CD14-positive monocyte (primary cell): ENCODE measurements around the gene NCR3LG1. TPM values are rescaled to one million over a fixed set of nuclear protein-coding genes. Genes with fewer than 3 reads are reported as not detected.

Experiments
- DNase-seq, 3 donors: peaks; one replicate each; pipeline ENCODE4 v3.0.0-alpha.2; 2011 to 2022
- H2AFZ ChIP-seq: 2 replicates; pipeline ENCODE4 v1.6.0; 2012; ENCODE audit warnings: mild to moderate bottlenecking, low read depth, low read length, inconsistent platforms; ENCODE audit not compliant: insufficient read depth, poor library complexity, severe bottlenecking
- H3K27ac ChIP-seq, 2 donors: 1 replicate in 1 of 2; 2 replicates in 1 of 2; pipeline ENCODE4 v1.5.1; 2012 to 2013; ENCODE audit warnings: low read length in 2 of 2, control low read depth in 1 of 2, inconsistent platforms in 1 of 2, low read depth in 1 of 2, mild to moderate bottlenecking in 1 of 2
- H3K27me3 ChIP-seq, 2 donors: one replicate each; pipeline versions ENCODE4 v1.6.0 to v1.6.1; 2011 to 2013; ENCODE audit warnings: low read length in 2 of 2; ENCODE audit not compliant: control insufficient read depth in 2 of 2, insufficient read depth in 2 of 2
- H3K36me3 ChIP-seq, 2 donors: replicated peaks in 1 of 2; 1 replicate in 1 of 2; 2 replicates in 1 of 2; pipeline versions ENCODE4 v1.5.1 to v1.6.1; 2012 to 2013; ENCODE audit warnings: low read length in 2 of 2, control low read depth in 1 of 2, inconsistent platforms in 1 of 2, mild to moderate bottlenecking in 1 of 2; ENCODE audit not compliant: insufficient read depth in 2 of 2, control insufficient read depth in 1 of 2
- H3K4me1 ChIP-seq, 2 donors: 1 replicate in 1 of 2; 2 replicates in 1 of 2; pipeline versions ENCODE4 v1.5.1 to v1.6.1; 2012 to 2013; ENCODE audit warnings: low read length in 2 of 2, control low read depth in 1 of 2, inconsistent platforms in 1 of 2, mild to moderate bottlenecking in 1 of 2, moderate library complexity in 1 of 2; ENCODE audit not compliant: insufficient read depth in 2 of 2, control insufficient read depth in 1 of 2
- H3K4me2 ChIP-seq: replicated peaks from 2 replicates; pipeline ENCODE3; 2012; ENCODE audit warnings: low read length, moderate library complexity, mild to moderate bottlenecking; ENCODE audit not compliant: poor library complexity, severe bottlenecking; ENCODE audit errors: extremely low read depth
- H3K4me3 ChIP-seq, 3 experiments: fragments of 200-600 bp in 1 of 3; sonication (generic) in 1 of 3; replicated peaks in 1 of 3; 1 replicate in 2 of 3; 2 replicates in 1 of 3; pipeline ENCODE4 v1.5.1; 2011 to 2013; ENCODE audit warnings: low read length in 3 of 3, mild to moderate bottlenecking in 3 of 3, control low read depth in 2 of 3, low read depth in 2 of 3, inconsistent platforms in 1 of 3, moderate library complexity in 1 of 3
- H3K79me2 ChIP-seq: 2 replicates; pipeline ENCODE4 v1.6.0; 2012; ENCODE audit warnings: mild to moderate bottlenecking, control low read depth, inconsistent platforms, low read length, moderate library complexity; ENCODE audit not compliant: insufficient read depth
- H3K9ac ChIP-seq: 2 replicates; pipeline ENCODE4 v1.6.0; 2017; ENCODE audit warnings: low read length, mild to moderate bottlenecking; ENCODE audit not compliant: insufficient read depth, poor library complexity, severe bottlenecking
- H3K9me3 ChIP-seq, 2 donors: replicated peaks in 1 of 2; 1 replicate in 1 of 2; 2 replicates in 1 of 2; pipeline versions ENCODE4 v1.5.1 to v1.6.1; 2012 to 2013; ENCODE audit warnings: low read length in 2 of 2, control low read depth in 1 of 2; ENCODE audit not compliant: control insufficient read depth in 1 of 2, insufficient read depth in 1 of 2
- H4K20me1 ChIP-seq: 2 replicates; pipeline ENCODE4 v1.6.0; 2012; ENCODE audit warnings: mild to moderate bottlenecking, low read length, control low read depth, moderate library complexity; ENCODE audit not compliant: insufficient read depth
- H3K27ac Mint-ChIP-seq, 7 donors: one replicate each; pipeline ENCODE4 v1.8.0; 2020; ENCODE audit warnings: mild to moderate bottlenecking in 7 of 7, mixed read lengths in 7 of 7, moderate library complexity in 6 of 7, inconsistent platforms in 2 of 7
- H3K27me3 Mint-ChIP-seq, 3 donors: one replicate each; pipeline ENCODE4 v1.8.0; 2021 to 2022; ENCODE audit warnings: low read depth in 3 of 3, mild to moderate bottlenecking in 3 of 3, mixed read lengths in 3 of 3, moderate library complexity in 3 of 3, inconsistent platforms in 1 of 3
- H3K36me3 Mint-ChIP-seq, 2 donors: one replicate each; pipeline ENCODE4 v1.8.0; 2020; ENCODE audit warnings: mixed read lengths in 2 of 2, inconsistent platforms in 1 of 2, mild to moderate bottlenecking in 1 of 2
- H3K4me1 Mint-ChIP-seq: one replicate; pipeline ENCODE4 v1.8.0; 2020; ENCODE audit warnings: mild to moderate bottlenecking, mixed read lengths
- H3K4me3 Mint-ChIP-seq, 2 donors: one replicate each; pipeline ENCODE4 v1.8.0; 2020; ENCODE audit warnings: mild to moderate bottlenecking in 2 of 2, mixed read lengths in 2 of 2, moderate library complexity in 1 of 2
- H3K9me3 Mint-ChIP-seq, 7 donors: one replicate each; pipeline ENCODE4 v1.8.0; 2020 to 2022; ENCODE audit warnings: mixed read lengths in 7 of 7, mild to moderate bottlenecking in 6 of 7, moderate library complexity in 6 of 7, inconsistent platforms in 2 of 7
- CTCF ChIP-seq: fragments of 200-600 bp; IDR thresholded peaks from one replicate; pipeline ENCODE4 v1.8.0; 2022; ENCODE audit warnings: antibody characterized with exemption, mild to moderate bottlenecking
- WGBS: methylation state at CpG from one replicate; pipeline ENCODE4 v1.1.5; 2013; ENCODE audit warnings: missing lambda C conversion rate; ENCODE audit not compliant: insufficient coverage; 5-methylcytosine and 5-hydroxymethylcytosine counted together
- intact Hi-C, 2 donors: fragments of 100-400 bp; cut with micrococcal nuclease; formaldehyde crosslinking; loops; one replicate each; pipeline versions ENCODE4 v1.15.0 to v1.15.1; 2023
- polyA plus RNA-seq, 3 donors: library from polyadenylated mRNA; depleted of rRNA in 1 of 3; unstranded in 2 of 3; stranded (reverse) in 1 of 3; fragments of 300-500 nt in 2 of 3; fragments of >200 nt in 1 of 3; fragmentation: Illumina TruSeq in 2 of 3; gene quantifications; 1 replicate in 2 of 3; 2 replicates in 1 of 3; pipeline ENCODE4 v1.2.3, GENCODE V29; 2012 to 2021

NCR3LG1 gene
- polyA plus RNA-seq, 3 donors = 0.05 to 1.1 (median 0.15) TPM

- WGBS = 0% methylated on average over 1 of the region's 1 CpG
These were observed 31.9 kb downstream of the NCR3LG1 start for GRCh38 chr11:17383461-17383860.

GRCh38 chr11:17384002-17384511, 32.5 kb downstream of the NCR3LG1 start:
- no peak overlapping the region for H3K4me3 ChIP-seq
- DNase-seq = peak; percentile 69 to 75 (median 69)
- Mint-ChIP-seq H3K9me3 (peaks cover 0 to 2% (median 0%) of the 10 kb centered on the region in 7 donors), H3K36me3 (no peaks in the 10 kb centered on the region), H3K4me3 (no peak overlapping the region), H3K4me1 (peaks cover 14% of the 10 kb centered on the region), H3K27me3 (peaks cover 9 to 16% (median 13%) of the 10 kb centered on the region in 3 donors), H3K27ac (peak overlapping the region in 3 of 7 donors; percentile 11 to 53 (median 28))
- TF ChIP-seq CTCF = peak; percentile 95
- no peak overlapping the region for H2AFZ ChIP-seq
- no peaks in the 10 kb centered on the region for H3K79me2 ChIP-seq
- no peaks in the 10 kb centered on the region for H3K9me3 ChIP-seq
- 44% methylated on average over 6 of the region's 6 CpGs for WGBS
- H3K36me3 ChIP-seq = no peaks in the 10 kb centered on the region
- intact Hi-C loops = loop anchor here in 1 of 2 donors (5.0 kb wide), 1 partner anchor 118 kb away; no protein-coding TSS in a partner anchor
- peaks cover 6 to 15% of the 10 kb centered on the region in 2 donors for H3K4me1 ChIP-seq
- no peak overlapping the region for H3K4me2 ChIP-seq
- no peak overlapping the region for H3K9ac ChIP-seq
- no peaks in the 10 kb centered on the region for H4K20me1 ChIP-seq
- peak overlapping the region in 1 of 2 donors; percentile 63 for H3K27ac ChIP-seq
- peaks cover 0 to 13% of the 10 kb centered on the region in 2 donors for H3K27me3 ChIP-seq

More at GRCh38 chr11:17383461-17383860, 31.9 kb downstream of the NCR3LG1 start:
- Mint-ChIP-seq H3K9me3 (peaks cover 0 to 3% (median 0%) of the 10 kb centered on the region in 7 donors), H3K27ac (peak overlapping the region in 3 of 7 donors; percentile 11 to 69 (median 53)), H3K4me1 (peaks cover 11% of the 10 kb centered on the region), H3K36me3 (peaks cover under 1 to 1% of the 10 kb centered on the region in 2 donors), H3K27me3 (peaks cover 8 to 11% (median 9%) of the 10 kb centered on the region in 3 donors), H3K4me3 (no peak overlapping the region)
- DNase-seq = peak; percentile 78 to 94 (median 84)
- Histone ChIP-seq H3K27ac (peak overlapping the region in 1 of 2 donors; percentile 63), H3K4me3 (no peak overlapping the region), H3K9ac (no peak overlapping the region), H3K9me3 (no peaks in the 10 kb centered on the region), H3K79me2 (no peaks in the 10 kb centered on the region), H3K4me2 (no peak overlapping the region), H3K27me3 (peaks cover 0 to 9% of the 10 kb centered on the region in 2 donors), H3K36me3 (no peaks in the 10 kb centered on the region), H2AFZ (no peak overlapping the region), H4K20me1 (no peaks in the 10 kb centered on the region), H3K4me1 (peaks cover 2 to 11% of the 10 kb centered on the region in 2 donors)
- TF ChIP-seq CTCF = no peak
- intact Hi-C loops = loop anchor here in 1 of 2 donors (5.0 kb wide), 1 partner anchor 119 kb away; no protein-coding TSS in a partner anchor
